Endothelial cell of umbilical vein (primary cell): Measurements from ENCODE around the gene PARM1. TPM values are rescaled to one million over a fixed set of nuclear protein-coding genes. Genes with fewer than 3 reads are reported as not detected.

Experiments
- BruUV-seq: library from RNA; stranded (reverse); fragments of 400-500 nt; replicated peaks from 2 replicates; lab custom pipeline; 2021; lab: Mats Ljungman, UMichigan
- CTCF ChIA-PET: fragments of 300-600, 350-600 bp; sonication (Branson Sonifier 250); formaldehyde crosslinking; loops from one replicate; lab custom pipeline; 2021; ENCODE audit warnings: antibody characterized with exemption, inconsistent platforms; lab: Charles Lee
- POLR2A ChIA-PET: fragments of 300-600, 350-600 bp; sonication (Branson Sonifier 250); formaldehyde crosslinking; loops from one replicate; lab custom pipeline; 2021; ENCODE audit warnings: antibody characterized with exemption, inconsistent platforms; lab: Charles Lee
- DNase-seq: peaks from one replicate; pipeline ENCODE4 v3.0.0-alpha.2; 2011; ENCODE audit warnings: low read depth, low spot score
- FAIRE-seq: peaks from 2 replicates; lab custom pipeline; 2011; peaks lifted over from hg19 to GRCh38; lab: Jason Lieb, UNC
- H2AFZ ChIP-seq: 2 replicates; pipeline ENCODE4 v1.6.0; 2012; ENCODE audit warnings: low read depth, low read length, control low read depth, inconsistent platforms
- H3K27ac ChIP-seq: 2 replicates; pipeline ENCODE4 v1.5.1; 2011; ENCODE audit warnings: low read depth, mild to moderate bottlenecking, control low read depth, low read length, moderate library complexity; ENCODE audit not compliant: insufficient read depth
- H3K27me3 ChIP-seq, 2 experiments: 2 replicates each; pipeline versions ENCODE4 v1.6.0 to v1.6.1; 2011; ENCODE audit warnings: low read length in 2 of 2, mixed read lengths in 1 of 2; ENCODE audit not compliant: control insufficient read depth in 2 of 2, insufficient read depth in 2 of 2
- H3K36me3 ChIP-seq, 2 experiments: 2 replicates in 1 of 2; 3 replicates in 1 of 2; pipeline ENCODE4 v1.5.1; 2011; ENCODE audit warnings: low read length in 2 of 2, mild to moderate bottlenecking in 1 of 2, moderate library complexity in 1 of 2; ENCODE audit not compliant: control insufficient read depth in 2 of 2, insufficient read depth in 2 of 2; ENCODE audit errors: extremely low read depth in 1 of 2
- H3K4me1 ChIP-seq: 3 replicates; pipeline ENCODE4 v1.5.1; 2011; ENCODE audit warnings: mild to moderate bottlenecking, low read length; ENCODE audit not compliant: control insufficient read depth, insufficient read depth; ENCODE audit errors: extremely low read depth
- H3K4me2 ChIP-seq: 2 replicates; pipeline ENCODE4 v1.6.1; 2011; ENCODE audit warnings: low read length, control low read depth, mixed read lengths; ENCODE audit not compliant: insufficient read depth
- H3K4me3 ChIP-seq, 3 experiments: fragments of 200-600 bp in 1 of 3; sonication (generic), shearing (Covaris generic) in 1 of 3; replicated peaks in 1 of 3; 2 replicates each; pipeline ENCODE4 v1.5.1; 2011 to 2016; ENCODE audit warnings: control low read depth in 3 of 3, low read length in 3 of 3, mild to moderate bottlenecking in 2 of 3, inconsistent platforms in 1 of 3, low read depth in 1 of 3, moderate library complexity in 1 of 3; ENCODE audit not compliant: insufficient read depth in 1 of 3
- H3K79me2 ChIP-seq: 2 replicates; pipeline ENCODE4 v1.6.0; 2012; ENCODE audit warnings: low read length, inconsistent platforms; ENCODE audit not compliant: control insufficient read depth, insufficient read depth
- H3K9ac ChIP-seq: replicated peaks from 2 replicates; pipeline ENCODE3; 2011; ENCODE audit warnings: low read length, control low read depth; ENCODE audit not compliant: insufficient read depth; ENCODE audit errors: extremely low read depth
- H3K9me1 ChIP-seq: replicated peaks from 3 replicates; pipeline ENCODE4 v1.6.0; 2011; ENCODE audit warnings: mild to moderate bottlenecking, low read length; ENCODE audit not compliant: control insufficient read depth, insufficient read depth; ENCODE audit errors: extremely low read depth
- H3K9me3 ChIP-seq: replicated peaks from 2 replicates; pipeline ENCODE4 v1.5.1; 2012; ENCODE audit warnings: low read length, inconsistent platforms; ENCODE audit not compliant: control insufficient read depth, insufficient read depth
- H4K20me1 ChIP-seq: replicated peaks from 2 replicates; pipeline ENCODE3; 2011; ENCODE audit warnings: mild to moderate bottlenecking, low read length; ENCODE audit not compliant: control insufficient read depth, insufficient read depth; ENCODE audit errors: extremely low read depth
- EZH2 ChIP-seq: IDR thresholded peaks from 2 replicates; pipeline ENCODE4 v1.6.1; 2012; ENCODE audit warnings: borderline replicate concordance, low read depth, mild to moderate bottlenecking, moderate library complexity, low read length, inconsistent platforms; ENCODE audit not compliant: severe bottlenecking
- FOS ChIP-seq: IDR thresholded peaks from 2 replicates; pipeline ENCODE4 v1.6.1; 2011; ENCODE audit warnings: mild to moderate bottlenecking, low read length, moderate library complexity, borderline replicate concordance; ENCODE audit not compliant: insufficient read depth
- GATA2 ChIP-seq: IDR thresholded peaks from 2 replicates; pipeline ENCODE4 v1.7.0; 2011; ENCODE audit warnings: low read depth, mild to moderate bottlenecking, moderate library complexity, mixed read lengths, low read length; ENCODE audit not compliant: insufficient read length, insufficient read depth
- JUN ChIP-seq: IDR thresholded peaks from 2 replicates; pipeline ENCODE4 v1.6.1; 2011; ENCODE audit warnings: borderline replicate concordance, low read depth; ENCODE audit not compliant: insufficient read length, insufficient read depth
- MAX ChIP-seq: IDR thresholded peaks from 2 replicates; pipeline ENCODE4 v1.6.1; 2011; ENCODE audit not compliant: insufficient read depth, insufficient read length
- MYC ChIP-seq: IDR thresholded peaks from one replicate; pipeline ENCODE4 v1.6.1; 2011; ENCODE audit warnings: mild to moderate bottlenecking, low read depth, low read length
- POLR2A ChIP-seq: IDR thresholded peaks from 2 replicates; pipeline ENCODE4 v1.6.1; 2012; ENCODE audit warnings: low read depth, mild to moderate bottlenecking, control low read depth, low read length
- POLR2AphosphoS5 ChIP-seq: IDR thresholded peaks from 2 replicates; pipeline ENCODE4 v1.6.1; 2012; ENCODE audit warnings: low read depth, mild to moderate bottlenecking, control low read depth, low read length, moderate library complexity; ENCODE audit not compliant: insufficient read depth
- dilution Hi-C: fragments of 300-500 bp; cut with MboI; formaldehyde crosslinking; loops from one replicate; pipeline ENCODE4 v1.15.0; 2019; ENCODE audit warnings: low sequenced_read_pairs; ENCODE audit not compliant: extremely low pct_ligation_motif_present
- intact Hi-C: fragments of 100-400 bp; cut with micrococcal nuclease; formaldehyde crosslinking; loops from one replicate; pipeline ENCODE4 v1.10.0; 2022
- polyA plus RNA-seq, 4 experiments: library from polyadenylated mRNA; depleted of rRNA in 3 of 4; stranded (reverse) in 3 of 4; unstranded in 1 of 4; fragments of >200 nt; gene quantifications; 2 replicates each; pipeline versions ENCODE4 v1.2.1 to v1.2.3, GENCODE V29; 2011 to 2012; ENCODE audit warnings: missing spikeins in 1 of 4
- total RNA-seq: library from RNA; stranded (reverse); gene quantifications from 2 replicates; pipeline ENCODE4 v1.2.3, GENCODE V29; 2021
- TF ChIP-seq, protein P1 (sequence below), 2 donors: IDR thresholded peaks; 1 replicate in 1 of 2; 2 replicates in 1 of 2; pipeline ENCODE4 v1.5.1; 2011; ENCODE audit warnings: low read length in 2 of 2, mild to moderate bottlenecking in 2 of 2, moderate library complexity in 2 of 2, control low read depth in 1 of 2, inconsistent platforms in 1 of 2, low read depth in 1 of 2; ENCODE audit not compliant: insufficient read depth in 1 of 2; ENCODE audit errors: extremely low read depth in 1 of 2

Gene PARM1
- total and polyA plus RNA-seq, 2 donors (not counting 3 experiments of a cell fraction or from before 2014, with no cell fraction given): 0.01 TPM; not detected in 1

DNA sequence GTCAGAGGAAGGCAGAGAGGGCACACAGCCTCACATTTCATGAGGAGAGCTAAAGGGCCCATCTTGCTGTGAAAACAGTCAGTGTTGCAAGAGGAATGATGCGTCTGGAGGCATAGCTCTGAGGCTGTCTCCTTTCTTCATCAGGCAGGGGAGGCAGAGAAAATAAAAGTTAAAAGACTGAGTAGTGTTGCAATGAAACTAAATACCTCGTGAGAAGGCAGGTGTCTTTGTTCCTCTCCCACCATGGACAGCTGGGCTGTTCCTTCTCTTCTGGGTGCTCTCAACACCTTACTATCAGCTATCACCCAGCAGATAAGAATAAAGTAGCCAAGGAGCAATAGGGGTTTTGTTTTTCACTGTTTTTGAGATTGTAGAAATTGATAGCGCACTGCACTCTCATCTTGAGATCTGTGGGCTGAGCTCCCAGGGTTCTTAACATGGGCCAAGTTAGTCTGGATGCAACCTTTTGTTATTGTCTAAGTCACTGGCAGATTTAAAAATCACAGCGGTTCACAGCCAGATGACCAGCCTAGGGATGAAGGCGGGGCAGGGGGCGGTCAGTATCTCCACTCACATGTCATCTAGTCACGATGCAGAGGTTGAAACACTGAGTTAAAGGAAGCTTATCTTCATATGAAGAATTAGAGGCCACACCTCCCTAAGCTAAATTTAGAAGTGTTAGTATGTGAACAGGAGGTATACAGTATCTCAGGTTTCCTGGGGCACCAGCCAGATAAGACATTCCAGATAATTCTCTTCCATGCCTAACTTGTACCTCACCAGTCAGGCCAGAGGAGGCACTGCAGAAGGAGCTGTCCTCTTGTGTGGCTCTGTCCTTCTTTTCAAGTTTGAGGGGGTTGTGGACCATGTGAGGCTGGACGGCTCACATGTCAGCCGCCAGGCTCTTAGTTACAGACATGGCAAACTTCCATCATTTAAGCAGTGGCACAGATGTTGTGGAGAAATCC is 36.9 kb downstream of the PARM1 start:
- dilution Hi-C loops: no loop called here
- no peak overlapping the region for H2AFZ ChIP-seq
- no peaks in the 10 kb centered on the region for H3K4me1 ChIP-seq
- no peak overlapping the region for H3K27ac ChIP-seq
- no peaks in the 10 kb centered on the region for H3K79me2 ChIP-seq
- ChIA-PET CTCF (no interaction called here), POLR2A (no interaction called here)
- H3K9me3 ChIP-seq: no peaks in the 10 kb centered on the region
- intact Hi-C loops: no loop called here
- H3K36me3 ChIP-seq: no peaks in the 10 kb centered on the region
- H3K4me2 ChIP-seq: no peak overlapping the region
- DNase-seq: no peak
- no TSS peak for BruUV-seq
- H3K9me1 ChIP-seq: no peaks in the 10 kb centered on the region
- no peaks in the 10 kb centered on the region for H4K20me1 ChIP-seq
- TF ChIP-seq EZH2 (no peak), FOS (no peak), MYC (no peak), JUN (no peak)
- H3K27me3 ChIP-seq: no peaks in the 10 kb centered on the region
- no peak for FAIRE-seq
- no peak overlapping the region for H3K9ac ChIP-seq
- no peak overlapping the region for H3K4me3 ChIP-seq

- Histone ChIP-seq H3K79me2 (no peaks in the 10 kb centered on the region), H3K9me3 (no peaks in the 10 kb centered on the region), H3K9me1 (no peaks in the 10 kb centered on the region), H3K4me3 (no peak overlapping the region), H3K4me2 (no peak overlapping the region), H3K27ac (no peak overlapping the region), H3K4me1 (no peaks in the 10 kb centered on the region), H4K20me1 (no peaks in the 10 kb centered on the region), H3K27me3 (no peaks in the 10 kb centered on the region), H3K36me3 (no peaks in the 10 kb centered on the region), H2AFZ (no peak overlapping the region), H3K9ac (no peak overlapping the region)
- FAIRE-seq (no peak), DNase-seq (no peak)
- dilution Hi-C loops (no loop called here), intact Hi-C loops (no loop called here)
- ChIA-PET CTCF (no interaction called here), POLR2A (no interaction called here)
- TF ChIP-seq GATA2: no peak
- no peak for TF ChIP-seq JUN
- no peak for TF ChIP-seq FOS
- TF ChIP-seq EZH2: no peak
- TF ChIP-seq POLR2AphosphoS5: no peak
- no peak for TF ChIP-seq MYC
- TF ChIP-seq MAX: no peak
- TF ChIP-seq POLR2A: no peak
- TF ChIP-seq, protein P1, sequence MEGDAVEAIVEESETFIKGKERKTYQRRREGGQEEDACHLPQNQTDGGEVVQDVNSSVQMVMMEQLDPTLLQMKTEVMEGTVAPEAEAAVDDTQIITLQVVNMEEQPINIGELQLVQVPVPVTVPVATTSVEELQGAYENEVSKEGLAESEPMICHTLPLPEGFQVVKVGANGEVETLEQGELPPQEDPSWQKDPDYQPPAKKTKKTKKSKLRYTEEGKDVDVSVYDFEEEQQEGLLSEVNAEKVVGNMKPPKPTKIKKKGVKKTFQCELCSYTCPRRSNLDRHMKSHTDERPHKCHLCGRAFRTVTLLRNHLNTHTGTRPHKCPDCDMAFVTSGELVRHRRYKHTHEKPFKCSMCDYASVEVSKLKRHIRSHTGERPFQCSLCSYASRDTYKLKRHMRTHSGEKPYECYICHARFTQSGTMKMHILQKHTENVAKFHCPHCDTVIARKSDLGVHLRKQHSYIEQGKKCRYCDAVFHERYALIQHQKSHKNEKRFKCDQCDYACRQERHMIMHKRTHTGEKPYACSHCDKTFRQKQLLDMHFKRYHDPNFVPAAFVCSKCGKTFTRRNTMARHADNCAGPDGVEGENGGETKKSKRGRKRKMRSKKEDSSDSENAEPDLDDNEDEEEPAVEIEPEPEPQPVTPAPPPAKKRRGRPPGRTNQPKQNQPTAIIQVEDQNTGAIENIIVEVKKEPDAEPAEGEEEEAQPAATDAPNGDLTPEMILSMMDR (IDR thresholded peaks at IDR 0.05; ENCODE audit: extremely low read depth in 1 of 2, insufficient read depth in 1 of 2, low read depth in 1 of 2, low read length in 2 of 2): no peak
- no TSS peak for BruUV-seq
These were observed 37.7 kb downstream of the PARM1 start for GRCh38 chr4:74970577-74970976.
